Uterus (tissue), 4 donors: ENCODE results near the gene HEMK1. TPM values are rescaled to one million over a fixed set of nuclear protein-coding genes. Genes with fewer than 3 reads are reported as not detected.

Source experiments
- DNase-seq, 2 donors: peaks; one replicate each; pipeline ENCODE4 v3.0.0-alpha.2; 2019 to 2020
- H3K27ac ChIP-seq, 2 donors: fragments of 200-600 bp; sonication (generic); 1 replicate in 1 of 2; 2 replicates in 1 of 2; pipeline ENCODE4 v1.5.1; 2016 to 2018
- H3K27me3 ChIP-seq, 2 donors: fragments of 200-600 bp; sonication (generic); one replicate each; pipeline ENCODE4 v1.5.1; 2018 to 2019; ENCODE audit warnings: control low read depth in 1 of 2
- H3K36me3 ChIP-seq, 2 donors: fragments of 200-600 bp; sonication (generic); one replicate each; pipeline ENCODE4 v1.5.1; 2019; ENCODE audit warnings: control low read depth in 1 of 2
- H3K4me1 ChIP-seq, 2 donors: fragments of 200-600 bp; sonication (generic); one replicate each; pipeline ENCODE4 v1.5.1; 2018 to 2019; ENCODE audit warnings: control low read depth in 1 of 2
- H3K4me3 ChIP-seq, 2 donors: fragments of 200-600 bp; sonication (generic); 1 replicate in 1 of 2; 2 replicates in 1 of 2; pipeline ENCODE4 v1.5.1; 2018 to 2019; ENCODE audit warnings: mild to moderate bottlenecking in 1 of 2
- H3K9me3 ChIP-seq, 2 donors: fragments of 200-600 bp; sonication (generic); one replicate each; pipeline ENCODE4 v1.5.1; 2019; ENCODE audit warnings: control low read depth in 1 of 2
- POLR2A ChIP-seq, 2 donors: fragments of 450-650 bp; IDR thresholded peaks; one replicate each; pipeline ENCODE4 v1.6.1; 2016; ENCODE audit warnings: antibody characterized with exemption in 2 of 2, mild to moderate bottlenecking in 1 of 2, moderate library complexity in 1 of 2
- intact Hi-C: fragments of 100-400 bp; cut with DNase I; formaldehyde crosslinking; loops from one replicate; pipeline ENCODE4 v1.15.1; 2023; ENCODE audit warnings: low total_unique reads
- total RNA-seq, 4 donors: library from RNA; depleted of rRNA in 3 of 4; stranded (reverse); fragments of >200 nt in 3 of 4; gene quantifications; one replicate each; pipeline versions ENCODE4 v1.1.0 to v1.2.4, GENCODE V29; 2014 to 2023
- TF ChIP-seq, protein P1 (sequence below), 4 experiments: fragments of 200-600 bp in 2 of 4; fragments of 450-650 bp in 2 of 4; sonication (generic) in 2 of 4; IDR thresholded peaks; one replicate each; pipeline ENCODE4 v1.5.1; 2016 to 2019; ENCODE audit warnings: antibody characterized with exemption in 4 of 4, mild to moderate bottlenecking in 2 of 4, moderate library complexity in 1 of 4
- donor health status: DM: yes; HTN: yes; CAD: no.

The HEMK1 gene, protein sequence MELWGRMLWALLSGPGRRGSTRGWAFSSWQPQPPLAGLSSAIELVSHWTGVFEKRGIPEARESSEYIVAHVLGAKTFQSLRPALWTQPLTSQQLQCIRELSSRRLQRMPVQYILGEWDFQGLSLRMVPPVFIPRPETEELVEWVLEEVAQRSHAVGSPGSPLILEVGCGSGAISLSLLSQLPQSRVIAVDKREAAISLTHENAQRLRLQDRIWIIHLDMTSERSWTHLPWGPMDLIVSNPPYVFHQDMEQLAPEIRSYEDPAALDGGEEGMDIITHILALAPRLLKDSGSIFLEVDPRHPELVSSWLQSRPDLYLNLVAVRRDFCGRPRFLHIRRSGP
- total RNA-seq = 10 to 100 TPM in 2 of 4 donors, 1 to 10 TPM in 1, under 1 TPM in 1; 0.77 to 26.5 (median 11.4) TPM

DNA sequence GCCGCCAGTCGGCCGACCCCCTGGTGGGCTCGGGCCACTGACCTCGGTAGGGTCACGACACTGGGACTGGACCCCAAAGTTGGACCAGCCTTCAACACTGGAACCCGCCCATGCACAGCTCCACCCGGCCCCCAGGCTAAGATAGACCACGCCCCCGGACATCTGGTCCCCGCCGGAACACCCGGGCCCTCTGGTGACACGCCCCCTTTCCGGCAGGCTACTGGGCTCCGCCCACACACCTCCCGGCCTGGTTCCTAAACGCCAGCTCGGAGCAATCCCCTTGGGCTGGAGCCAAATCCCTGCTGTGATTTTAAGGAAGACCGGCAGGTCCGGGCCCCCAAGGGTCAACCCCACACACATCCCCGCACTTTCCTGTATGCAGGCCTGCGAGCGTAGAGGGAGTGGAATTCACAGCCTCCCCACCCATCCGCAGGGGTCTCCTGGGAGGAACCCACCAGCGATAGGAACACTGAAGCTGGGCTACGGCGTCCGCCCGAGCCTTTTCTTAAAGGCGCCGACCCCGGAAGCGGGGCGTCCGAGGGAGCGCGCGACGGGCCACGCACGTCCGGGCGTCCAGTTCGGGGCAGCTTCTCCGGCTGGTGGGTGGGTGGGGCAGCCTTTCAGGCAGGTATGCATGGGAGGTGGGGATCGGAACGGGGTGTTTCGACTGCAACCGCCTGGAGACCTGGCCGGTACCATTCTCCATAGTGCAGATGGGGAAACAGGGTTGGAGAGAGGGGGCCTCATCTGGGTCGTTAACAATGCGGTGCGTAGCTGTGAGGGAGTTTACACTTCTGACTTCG is at the start of gene HEMK1:
Gene HEMK1 (plus strand): TSS at position 576 of the 803 bp plus-strand sequence. CDS start 1,583 bp downstream, outside the sequence.
- DNase-seq = peak; percentile 98 to 99
- Histone ChIP-seq H3K9me3 (no peaks in the 10 kb centered on the region), H3K4me1 (peaks cover 0 to 9% of the 10 kb centered on the region in 2 donors), H3K36me3 (no peaks in the 10 kb centered on the region), H3K27me3 (no peaks in the 10 kb centered on the region), H3K4me3 (peak within 1 kb of the TSS; percentile 57 to 71), H3K27ac (peak within 1 kb of the TSS; percentile 86 to 92)
- TF ChIP-seq, protein P1, sequence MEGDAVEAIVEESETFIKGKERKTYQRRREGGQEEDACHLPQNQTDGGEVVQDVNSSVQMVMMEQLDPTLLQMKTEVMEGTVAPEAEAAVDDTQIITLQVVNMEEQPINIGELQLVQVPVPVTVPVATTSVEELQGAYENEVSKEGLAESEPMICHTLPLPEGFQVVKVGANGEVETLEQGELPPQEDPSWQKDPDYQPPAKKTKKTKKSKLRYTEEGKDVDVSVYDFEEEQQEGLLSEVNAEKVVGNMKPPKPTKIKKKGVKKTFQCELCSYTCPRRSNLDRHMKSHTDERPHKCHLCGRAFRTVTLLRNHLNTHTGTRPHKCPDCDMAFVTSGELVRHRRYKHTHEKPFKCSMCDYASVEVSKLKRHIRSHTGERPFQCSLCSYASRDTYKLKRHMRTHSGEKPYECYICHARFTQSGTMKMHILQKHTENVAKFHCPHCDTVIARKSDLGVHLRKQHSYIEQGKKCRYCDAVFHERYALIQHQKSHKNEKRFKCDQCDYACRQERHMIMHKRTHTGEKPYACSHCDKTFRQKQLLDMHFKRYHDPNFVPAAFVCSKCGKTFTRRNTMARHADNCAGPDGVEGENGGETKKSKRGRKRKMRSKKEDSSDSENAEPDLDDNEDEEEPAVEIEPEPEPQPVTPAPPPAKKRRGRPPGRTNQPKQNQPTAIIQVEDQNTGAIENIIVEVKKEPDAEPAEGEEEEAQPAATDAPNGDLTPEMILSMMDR (IDR thresholded peaks at IDR 0.05) = peak in 2 of 4 experiments; percentile 9 to 23
- peak; percentile 30 to 63 for TF ChIP-seq POLR2A (IDR thresholded peaks at IDR 0.05)
- intact Hi-C loops = no loop called here

DNA sequence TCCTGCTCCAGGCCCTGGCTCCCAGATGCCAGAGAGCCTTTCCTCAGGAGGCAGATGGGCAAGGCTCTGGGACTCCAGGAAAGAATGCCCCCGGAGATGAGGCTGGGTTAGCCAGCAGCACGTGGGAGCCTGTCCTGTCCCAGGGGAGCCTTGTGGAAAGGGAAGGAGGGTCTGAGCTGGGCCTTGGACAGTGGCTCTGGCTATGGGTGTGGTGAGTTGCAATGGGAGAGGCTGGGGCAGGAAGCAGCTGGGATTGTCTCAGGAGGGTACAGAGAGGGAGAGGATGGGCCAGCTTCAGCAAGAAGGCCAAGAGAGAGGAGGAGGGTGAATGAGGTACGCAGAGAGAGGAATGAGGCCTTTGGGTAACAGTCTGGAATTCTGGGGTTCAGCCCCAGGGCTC is 48.5 kb upstream of the HEMK1 start:
- Histone ChIP-seq H3K36me3 (no peaks in the 10 kb centered on the region), H3K27ac (no peak overlapping the region), H3K4me3 (no peak overlapping the region), H3K27me3 (no peaks in the 10 kb centered on the region), H3K9me3 (no peaks in the 10 kb centered on the region), H3K4me1 (peaks cover 0 to 5% of the 10 kb centered on the region in 2 donors)
- intact Hi-C loops = no loop called here
- DNase-seq = no peak
- no peak for TF ChIP-seq POLR2A (IDR thresholded peaks at IDR 0.05)
- TF ChIP-seq, protein P1 (IDR thresholded peaks at IDR 0.05) = no peak

DNA sequence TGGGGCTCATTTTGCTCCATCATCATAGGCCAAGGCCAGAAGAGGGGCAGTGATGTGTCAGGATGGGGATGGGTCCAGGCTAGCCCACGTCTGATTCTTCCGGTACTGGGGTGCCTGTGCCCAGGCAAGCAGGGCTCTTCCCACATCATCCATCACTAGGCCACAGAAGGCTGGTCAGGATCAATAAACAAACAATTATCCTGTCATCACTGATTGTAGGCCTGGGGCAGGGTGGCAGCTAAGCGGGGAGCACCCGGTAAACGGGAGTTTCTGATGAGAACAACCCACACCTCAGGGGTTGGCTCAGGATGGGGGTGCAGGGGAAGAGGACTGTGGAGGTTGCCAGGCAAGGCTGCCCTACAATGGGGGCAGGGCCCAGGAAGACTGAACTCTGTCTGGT is 47.8 kb upstream of the HEMK1 start:
- no peaks in the 10 kb centered on the region for H3K4me1 ChIP-seq
- no peaks in the 10 kb centered on the region for H3K9me3 ChIP-seq
- H3K27me3 ChIP-seq = no peaks in the 10 kb centered on the region
- H3K27ac ChIP-seq = no peak overlapping the region
- no peaks in the 10 kb centered on the region for H3K36me3 ChIP-seq
- DNase-seq = no peak
- intact Hi-C loops = no loop called here
- H3K4me3 ChIP-seq = no peak overlapping the region
- TF ChIP-seq, protein P1 (IDR thresholded peaks at IDR 0.05) = no peak
- TF ChIP-seq POLR2A (IDR thresholded peaks at IDR 0.05) = no peak

DNA sequence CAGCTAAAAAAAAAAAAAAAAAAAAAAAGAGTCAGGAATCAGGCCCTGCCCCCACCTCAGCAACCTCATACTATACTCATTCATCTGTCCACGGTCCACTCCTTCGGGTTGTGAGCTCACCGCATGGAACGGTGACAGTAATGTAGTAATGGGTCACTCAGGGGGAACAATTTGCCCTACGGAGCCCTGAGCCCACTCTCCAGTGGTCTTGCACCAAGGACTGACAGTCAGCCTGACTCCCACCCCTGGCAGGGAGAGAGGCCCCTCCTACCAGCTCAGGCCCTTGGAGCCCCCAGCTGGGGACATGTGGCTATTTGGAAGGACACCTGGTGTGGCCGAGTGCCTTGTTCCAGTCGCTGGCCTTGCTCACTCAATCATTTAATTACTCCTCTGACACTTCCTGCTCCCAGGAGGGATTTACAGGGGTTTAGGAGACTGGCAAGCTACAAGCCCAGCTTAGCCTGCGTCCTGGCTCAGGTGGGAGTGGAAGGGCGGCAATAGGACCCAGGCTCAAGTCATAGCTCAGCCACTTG is 46.0 kb upstream of the HEMK1 start:
- Histone ChIP-seq H3K27ac (no peak overlapping the region), H3K4me1 (no peaks in the 10 kb centered on the region), H3K36me3 (no peaks in the 10 kb centered on the region), H3K4me3 (no peak overlapping the region), H3K9me3 (no peaks in the 10 kb centered on the region), H3K27me3 (no peaks in the 10 kb centered on the region)
- intact Hi-C loops = no loop called here
- DNase-seq = no peak
- TF ChIP-seq, protein P1 (IDR thresholded peaks at IDR 0.05) = no peak
- no peak for TF ChIP-seq POLR2A (IDR thresholded peaks at IDR 0.05)
